Peyer's patch (tissue), 4 donors: Measurements from ENCODE around the gene ZC3H7A.

ENCODE experiments used
- CTCF ChIP-seq, 6 experiments: fragments of 450-650 bp in 4 of 6; fragments of 200-600 bp in 2 of 6; sonication (generic) in 1 of 6; IDR thresholded peaks; one replicate each; pipeline ENCODE4 v1.5.1; 2017 to 2019; ENCODE audit warnings: antibody characterized with exemption in 6 of 6, mild to moderate bottlenecking in 3 of 6, moderate library complexity in 1 of 6
- POLR2A ChIP-seq, 2 donors: fragments of 450-650 bp; IDR thresholded peaks; one replicate each; pipeline ENCODE4 v1.5.1; 2017; ENCODE audit warnings: antibody characterized with exemption in 2 of 2, mild to moderate bottlenecking in 2 of 2, moderate library complexity in 2 of 2

GRCh38 chr16:11755022-11755760 is 41.9 kb downstream of the ZC3H7A start:
- TF ChIP-seq CTCF (IDR thresholded peaks at IDR 0.05) (no peak), POLR2A (IDR thresholded peaks at IDR 0.05) (no peak)
